Tibial nerve (tissue), 4 donors: ENCODE measurements around the gene EYS. TPM values are rescaled to one million over a fixed set of nuclear protein-coding genes. Genes with fewer than 3 reads are reported as not detected.

ENCODE experiments used
- DNase-seq, 2 donors: peaks; one replicate each; pipeline ENCODE4 v3.0.0-alpha.2; 2019; ENCODE audit warnings: low spot score in 2 of 2
- H3K27ac ChIP-seq, 4 donors: fragments of 200-600 bp; sonication (generic) in 3 of 4; one replicate each; pipeline ENCODE4 v1.5.1; 2017 to 2019; ENCODE audit warnings: mild to moderate bottlenecking in 1 of 4
- H3K27me3 ChIP-seq, 2 donors: fragments of 200-600 bp; sonication (generic) in 1 of 2; one replicate each; pipeline versions ENCODE4 v1.5.1 to v1.6.0; 2017 to 2019
- H3K36me3 ChIP-seq, 3 donors: fragments of 200-600 bp; sonication (generic); one replicate each; pipeline ENCODE4 v1.5.1; 2018 to 2019
- H3K4me1 ChIP-seq, 4 donors: fragments of 200-600 bp; sonication (generic) in 3 of 4; one replicate each; pipeline ENCODE4 v1.5.1; 2017 to 2019
- H3K4me3 ChIP-seq, 4 donors: fragments of 200-600 bp; sonication (generic) in 3 of 4; one replicate each; pipeline ENCODE4 v1.5.1; 2017 to 2019; ENCODE audit warnings: mild to moderate bottlenecking in 1 of 4, moderate library complexity in 1 of 4
- H3K9me3 ChIP-seq, 4 donors: fragments of 200-600 bp; sonication (generic) in 3 of 4; one replicate each; pipeline ENCODE4 v1.5.1; 2017 to 2019
- CTCF ChIP-seq, 5 experiments: fragments of 200-600 bp in 3 of 5; fragments of 450-650 bp in 2 of 5; sonication (generic) in 3 of 5; IDR thresholded peaks; one replicate each; pipeline ENCODE4 v1.5.1; 2016 to 2019; ENCODE audit warnings: antibody characterized with exemption in 5 of 5, mild to moderate bottlenecking in 3 of 5, moderate library complexity in 2 of 5
- EP300 ChIP-seq, 2 donors: sonication (generic); formaldehyde crosslinking; IDR thresholded peaks; one replicate each; pipeline ENCODE4 v1.6.1; 2017; ENCODE audit warnings: antibody characterized with exemption in 2 of 2, mild to moderate bottlenecking in 1 of 2
- POLR2A ChIP-seq, 2 donors: fragments of 450-650 bp; IDR thresholded peaks; one replicate each; pipeline ENCODE4 v1.6.1; 2017; ENCODE audit warnings: antibody characterized with exemption in 2 of 2, mild to moderate bottlenecking in 2 of 2, moderate library complexity in 2 of 2
- WGBS, 2 donors: methylation state at CpG; one replicate each; pipeline ENCODE4 v1.1.5; 2018; 5-methylcytosine and 5-hydroxymethylcytosine counted together
- total RNA-seq, 4 donors: library from RNA; depleted of rRNA; stranded (reverse); fragments of >200 nt; gene quantifications; one replicate each; pipeline ENCODE4 v1.1.0, GENCODE V29; 2016

Gene EYS
- total RNA-seq, 4 donors from 2014 or later = under 0.01 to 4.5 (median 0.39) TPM; not detected in 1

- no peak for DNase-seq
- Histone ChIP-seq H3K4me3 (no peak overlapping the region), H3K9me3 (no peaks in the 10 kb centered on the region), H3K4me1 (no peaks in the 10 kb centered on the region), H3K27ac (no peak overlapping the region), H3K27me3 (no peaks in the 10 kb centered on the region), H3K36me3 (no peaks in the 10 kb centered on the region)
- 90 to 93% methylated on average over 2 of the region's 2 CpGs for WGBS, 2 donors
- TF ChIP-seq CTCF (IDR thresholded peaks at IDR 0.05) = no peak
- no peak for TF ChIP-seq EP300 (IDR thresholded peaks at IDR 0.05)
- no peak for TF ChIP-seq POLR2A (IDR thresholded peaks at IDR 0.05)
Observed at GRCh38 chr6:64945450-64945849, 761.6 kb downstream of the EYS start.

GRCh38 chr6:64932486-64932885 lies 774.5 kb downstream of the EYS start:
- no peaks in the 10 kb centered on the region for H3K4me1 ChIP-seq
- TF ChIP-seq EP300 (IDR thresholded peaks at IDR 0.05) = no peak
- no peak for TF ChIP-seq POLR2A (IDR thresholded peaks at IDR 0.05)
- no peak for TF ChIP-seq CTCF (IDR thresholded peaks at IDR 0.05)
- H3K4me3 ChIP-seq = no peak overlapping the region
- WGBS, 2 donors = 81 to 93% methylated on average over 1 of the region's 1 CpG
- H3K9me3 ChIP-seq = no peaks in the 10 kb centered on the region
- no peak for DNase-seq
- no peak overlapping the region for H3K27ac ChIP-seq
- no peaks in the 10 kb centered on the region for H3K36me3 ChIP-seq
- H3K27me3 ChIP-seq = no peaks in the 10 kb centered on the region

- 56 to 69% methylated on average over 2 of the region's 2 CpGs for WGBS, 2 donors
- Histone ChIP-seq H3K4me3 (no peak overlapping the region), H3K27ac (no peak overlapping the region), H3K4me1 (no peaks in the 10 kb centered on the region), H3K36me3 (no peaks in the 10 kb centered on the region), H3K27me3 (no peaks in the 10 kb centered on the region), H3K9me3 (no peaks in the 10 kb centered on the region)
- DNase-seq = no peak
- TF ChIP-seq EP300 (IDR thresholded peaks at IDR 0.05) (no peak), CTCF (IDR thresholded peaks at IDR 0.05) (no peak), POLR2A (IDR thresholded peaks at IDR 0.05) (no peak)
Observed at GRCh38 chr6:64930681-64931080, 776.3 kb downstream of the EYS start.

- no peak for DNase-seq
- H3K27ac ChIP-seq = no peak overlapping the region
- H3K36me3 ChIP-seq = no peaks in the 10 kb centered on the region
- no peak overlapping the region for H3K4me3 ChIP-seq
- H3K4me1 ChIP-seq = no peaks in the 10 kb centered on the region
- H3K9me3 ChIP-seq = peaks cover 0 to 3% (median 0%) of the 10 kb centered on the region in 4 donors
- H3K27me3 ChIP-seq = no peaks in the 10 kb centered on the region
- TF ChIP-seq POLR2A (IDR thresholded peaks at IDR 0.05) = no peak
- TF ChIP-seq CTCF (IDR thresholded peaks at IDR 0.05) = no peak
- TF ChIP-seq EP300 (IDR thresholded peaks at IDR 0.05) = no peak
Observed at GRCh38 chr6:64926051-64926450, 781.0 kb downstream of the EYS start.

- no peak for TF ChIP-seq CTCF (IDR thresholded peaks at IDR 0.05)
- TF ChIP-seq EP300 (IDR thresholded peaks at IDR 0.05) = no peak
- no peak for TF ChIP-seq POLR2A (IDR thresholded peaks at IDR 0.05)
- 94 to 97% methylated on average over 1 of the region's 1 CpG for WGBS, 2 donors
- no peak for DNase-seq
- Histone ChIP-seq H3K4me1 (no peaks in the 10 kb centered on the region), H3K27me3 (no peaks in the 10 kb centered on the region), H3K27ac (no peak overlapping the region), H3K36me3 (no peaks in the 10 kb centered on the region), H3K9me3 (peaks cover 0 to 3% (median 0%) of the 10 kb centered on the region in 4 donors), H3K4me3 (no peak overlapping the region)
Observed at GRCh38 chr6:64920257-64920656, 786.8 kb downstream of the EYS start.
